Measurements from ENCODE around the gene FRMD7. TPM values are rescaled to one million over a fixed set of nuclear protein-coding genes. Genes with fewer than 3 reads are reported as not detected.
A peak's percentile ranks its signal among the peaks of the same experiment; 100 is the strongest.

Gene FRMD7
- total and polyA plus RNA-seq, 2 of the 13 experiments (the other 11 are each of a cell fraction or from before 2014, with no cell fraction given), result 0.04 TPM; not detected in 1

DNA sequence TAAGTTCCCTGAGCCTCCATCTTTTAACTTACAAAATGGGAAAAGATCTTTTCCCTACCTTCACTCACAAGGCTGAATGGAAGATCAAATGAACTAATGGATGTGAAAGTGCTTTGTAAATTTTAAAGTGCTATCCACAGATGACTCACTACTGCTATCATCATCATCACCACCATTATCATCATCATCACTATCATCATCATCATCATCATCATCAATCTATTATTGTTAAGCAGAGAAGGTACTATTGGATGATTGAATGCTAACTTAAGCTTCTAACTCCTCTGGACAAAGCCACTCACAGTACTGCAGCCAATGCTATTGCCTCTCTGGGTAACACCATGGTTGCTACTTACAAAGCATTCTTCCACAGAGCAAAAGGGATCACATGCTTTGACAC is 1.9 kb downstream of the FRMD7 start:
- CTCF ChIA-PET (ENCODE audit: low intra/inter-chr PET ratio, low total read pairs), result no interaction called here
- in situ Hi-C loops (cut with HindIII; ENCODE audit: extremely low pct_ligation_motif_present, low pct_unique_long_range_greater_than_20kb), result no loop called here
- no peaks in the 10 kb centered on the region for H3K4me1 ChIP-seq (ENCODE audit: insufficient read depth, low read length)
- no peak overlapping the region for H3K4me2 ChIP-seq (ENCODE audit: low read depth, low read length)
- TF ChIP-seq CREB1 (IDR thresholded peaks at IDR 0.05) (peak; percentile 73), CREB1 (CRISPR knock-in tag; IDR thresholded peaks at IDR 0.05) (no peak), HMGA1 (CRISPR knock-in tag; conservative IDR thresholded peaks at IDR 0.05) (no peak), ZNF10 (CRISPR knock-in tag; IDR thresholded peaks at IDR 0.05; ENCODE audit: borderline replicate concordance, low read depth) (no peak), ZNF768 (CRISPR knock-in tag; IDR thresholded peaks at IDR 0.05) (no peak)
- FAIRE-seq, result no peak
- H3K9ac ChIP-seq (ENCODE audit: insufficient read depth, low read depth, low read length), result no peak overlapping the region
- H3K4me3 ChIP-seq (replicated peaks in 1 of 3; ENCODE audit: insufficient read depth in 1 of 3, low read depth in 2 of 3, low read length in 3 of 3), result no peak overlapping the region
- ATAC-seq, result no peak
- intact Hi-C loops (cut with micrococcal nuclease; ENCODE audit: unreplicated experiment), result no loop called here
- POLR2A ChIA-PET, result no interaction called here
- no peaks in the 10 kb centered on the region for H3K9me3 ChIP-seq (ENCODE audit: low read length)
- H2AFZ ChIP-seq (ENCODE audit: low read length), result no peak overlapping the region
- H3K79me2 ChIP-seq (ENCODE audit: insufficient read depth, low read length), result no peaks in the 10 kb centered on the region
- no TSS peak for BruUV-seq (replicated peaks)
- H3K27ac ChIP-seq (ENCODE audit: extremely low read length, insufficient read depth, low read length), result no peak overlapping the region
- DNase-seq (ENCODE audit: low spot score), result no peak
- no peaks in the 10 kb centered on the region for H4K20me1 ChIP-seq (ENCODE audit: insufficient read depth, low read length)
- H3K27me3 ChIP-seq (ENCODE audit: control insufficient read depth in 1 of 2, insufficient read depth in 2 of 2, low read length in 2 of 2), result no peaks in the 10 kb centered on the region
- H3K36me3 ChIP-seq (replicated peaks in 1 of 2; ENCODE audit: control insufficient read depth in 1 of 2, insufficient read depth in 2 of 2, low read length in 2 of 2), result no peaks in the 10 kb centered on the region

DNA sequence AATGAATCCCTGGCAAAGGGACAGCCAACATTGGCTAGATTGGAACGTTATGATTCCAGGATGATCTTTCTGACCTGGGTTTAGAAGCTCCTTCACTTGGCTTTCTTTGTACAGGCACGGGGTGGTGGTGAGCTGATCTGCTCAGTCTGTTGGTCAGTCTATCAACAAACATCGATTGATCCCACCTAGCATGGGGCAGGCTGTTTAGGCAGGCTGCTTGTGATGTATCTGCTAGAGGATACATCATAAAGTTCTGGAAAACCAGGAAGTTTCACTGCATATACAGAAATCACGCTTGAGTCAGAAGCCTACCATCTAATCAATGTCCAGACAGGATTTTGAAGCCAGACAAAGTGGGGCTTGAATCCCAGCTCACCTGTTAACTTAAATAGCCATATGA is 6.9 kb downstream of the FRMD7 start:
- ChIA-PET POLR2A (no interaction called here), CTCF (ENCODE audit: low intra/inter-chr PET ratio, low total read pairs) (no interaction called here)
- no peaks in the 10 kb centered on the region for H3K36me3 ChIP-seq (replicated peaks in 1 of 2; ENCODE audit: control insufficient read depth in 1 of 2, insufficient read depth in 2 of 2, low read length in 2 of 2)
- ATAC-seq (no peak), DNase-seq (ENCODE audit: low spot score) (no peak), FAIRE-seq (no peak)
- in situ Hi-C loops (cut with HindIII; ENCODE audit: extremely low pct_ligation_motif_present, low pct_unique_long_range_greater_than_20kb) (no loop called here), intact Hi-C loops (cut with micrococcal nuclease; ENCODE audit: unreplicated experiment) (no loop called here)
- no peak overlapping the region for H3K4me3 ChIP-seq (replicated peaks in 1 of 3; ENCODE audit: insufficient read depth in 1 of 3, low read depth in 2 of 3, low read length in 3 of 3)
- no peak overlapping the region for H3K9ac ChIP-seq (ENCODE audit: insufficient read depth, low read depth, low read length)
- no peaks in the 10 kb centered on the region for H3K9me3 ChIP-seq (ENCODE audit: low read length)
- no peak overlapping the region for H3K27ac ChIP-seq (ENCODE audit: extremely low read length, insufficient read depth, low read length)
- H3K4me2 ChIP-seq (ENCODE audit: low read depth, low read length), result no peak overlapping the region
- WGBS (ENCODE audit: low lambda C conversion rate), result 67% methylated on average over 1 of the region's 4 CpGs
- H3K4me1 ChIP-seq (ENCODE audit: insufficient read depth, low read length), result no peaks in the 10 kb centered on the region
- no peak for TF ChIP-seq TP53 (CRISPR knock-in tag; conservative IDR thresholded peaks at IDR 0.05)
- TF ChIP-seq ZNF780A (CRISPR knock-in tag; IDR thresholded peaks at IDR 0.05), result 0 out of 2 replicates have a peak, but pooled peaks have one; percentile 33
- H3K79me2 ChIP-seq (ENCODE audit: insufficient read depth, low read length), result no peaks in the 10 kb centered on the region
- H4K20me1 ChIP-seq (ENCODE audit: insufficient read depth, low read length), result no peaks in the 10 kb centered on the region
- BruUV-seq (replicated peaks), result no TSS peak
- no peak overlapping the region for H2AFZ ChIP-seq (ENCODE audit: low read length)
- H3K27me3 ChIP-seq (ENCODE audit: control insufficient read depth in 1 of 2, insufficient read depth in 2 of 2, low read length in 2 of 2), result no peaks in the 10 kb centered on the region
